Heart left ventricle (tissue), 16 donors: ENCODE results near the gene HTRA3. TPM values are rescaled to one million over a fixed set of nuclear protein-coding genes. Genes with fewer than 3 reads are reported as not detected.

ENCODE experiments used
- ATAC-seq, 4 donors: fragments of 200-7000 bp; cut with Tn5 transposase; one replicate each; pipeline ENCODE4 v1.9.1; 2020 to 2022; ENCODE audit warnings: moderate library complexity in 4 of 4, mild to moderate bottlenecking in 3 of 4, moderate number of reproducible peaks in 1 of 4
- DNase-seq, 5 donors: peaks; one replicate each; pipeline ENCODE4 v3.0.0-alpha.2; 2020
- H3K27ac ChIP-seq, 12 donors: fragments of 200-600 bp; sonication (generic) in 4 of 12; one replicate each; pipeline versions ENCODE4 v1.5.0 to v1.8.0; 2016 to 2022; ENCODE audit warnings: mild to moderate bottlenecking in 2 of 12
- H3K27me3 ChIP-seq, 9 donors: fragments of 200-600 bp; sonication (generic) in 2 of 9; one replicate each; pipeline versions ENCODE4 v1.5.1 to v1.8.0; 2016 to 2022; ENCODE audit warnings: mild to moderate bottlenecking in 3 of 9
- H3K36me3 ChIP-seq, 9 donors: fragments of 200-600 bp; sonication (generic) in 2 of 9; one replicate each; pipeline versions ENCODE4 v1.5.0 to v1.8.0; 2018 to 2022; ENCODE audit warnings: mild to moderate bottlenecking in 2 of 9
- H3K4me1 ChIP-seq, 12 donors: fragments of 200-600 bp; sonication (generic) in 4 of 12; one replicate each; pipeline versions ENCODE4 v1.5.0 to v1.8.0; 2016 to 2022; ENCODE audit warnings: mild to moderate bottlenecking in 3 of 12
- H3K4me3 ChIP-seq, 12 donors: fragments of 200-600 bp; sonication (generic) in 4 of 12; one replicate each; pipeline versions ENCODE4 v1.5.0 to v1.8.0; 2017 to 2022; ENCODE audit warnings: mild to moderate bottlenecking in 9 of 12, moderate library complexity in 4 of 12
- H3K9me3 ChIP-seq, 12 donors: fragments of 200-600 bp; sonication (generic) in 4 of 12; one replicate each; pipeline versions ENCODE4 v1.5.0 to v1.8.0; 2016 to 2022; ENCODE audit warnings: mild to moderate bottlenecking in 1 of 12
- CTCF ChIP-seq, 12 donors: fragments of 200-600 bp; sonication (generic) in 4 of 12; IDR thresholded peaks; one replicate each; pipeline versions ENCODE4 v1.5.0 to v1.8.0; 2018 to 2022; ENCODE audit warnings: antibody characterized with exemption in 12 of 12, mild to moderate bottlenecking in 5 of 12
- POLR2A ChIP-seq, 2 donors: fragments of 450-650 bp; IDR thresholded peaks; one replicate each; pipeline ENCODE4 v1.6.1; 2017; ENCODE audit warnings: antibody characterized with exemption in 2 of 2, mild to moderate bottlenecking in 2 of 2, moderate library complexity in 2 of 2
- WGBS, 4 donors: extraction: QIAGEN DNeasy Blood & Tissue Kit in 2 of 4; methylation state at CpG; one replicate each; pipeline versions ENCODE4 v1.1.5 to v1.1.7; 2013 to 2018; 5-methylcytosine and 5-hydroxymethylcytosine counted together
- intact Hi-C, 10 donors: fragments of 100-400 bp; cut with DNase I; formaldehyde crosslinking; loops; one replicate each; pipeline versions ENCODE4 v1.11.1 to v1.14.2; 2022
- polyA plus RNA-seq, 2 donors: library from polyadenylated mRNA; stranded (reverse); fragments of 200-250 nt; gene quantifications; one replicate each; pipeline ENCODE4 v1.2.3, GENCODE V29; 2013
- total RNA-seq, 9 donors: library from RNA; depleted of rRNA in 2 of 9; stranded (reverse); fragments of >200 nt in 2 of 9; fragmentation: NEBNext Ultra II Directional in 3 of 9; extraction: Animal tissue kit (Norgen Biotek cat#: 25700) in 3 of 9; gene quantifications; one replicate each; pipeline versions ENCODE4 v1.1.0 to v1.2.4, GENCODE V29; 2016 to 2023
- donor health status: ischemic (EF 13 %, LVEDD 7.1; RV severe dilation, severe dysfunction).
- donor health status: healthy with polysubstance abuse.
- donor health status: DM: no; HTN: yes; CAD: no.
- donor health status: DM: no; HTN: no; CAD: no.
- donor health status: ischemic (EF 25% LVEDD 6.9; RV normal size, moderate dysfunction).
- donor health status: ischemic (EF 25% LVEDD 5.7; RV mildly dilated, moderate dysfunction).
- donor health status: healthy.
- donor health status: DM: yes; HTN: yes; CAD: no.
- donor health status: ischemic (EF 35%, LVEDD 5.7; RV mildly dilated, moderate dysfunction).
- donor health status: nonischemic (EF 11% LVEDD 7.7; RV severe dilation, severe dysfunction).
- donor health status: DM: yes; HTN: yes; CAD: no.
- donor health status: PGD.
- donor health status: ischemic (EF 29% LVEDD 5.4; RV normal size, mild dysfunction).
- donor health status: nonischemic (EF 23%, LVEDD 6.1; RV moderate dilation, normal function).

The HTRA3 gene
- total and polyA plus RNA-seq, 11 donors: 26.8 to 84.6 (median 50.1) TPM

- Histone ChIP-seq H3K27me3 (no peaks in the 10 kb centered on the region), H3K36me3 (no peaks in the 10 kb centered on the region), H3K4me3 (peak overlapping the region in 4 of 12 donors; percentile 52 to 78 (median 66)), H3K27ac (peak overlapping the region in 11 of 12 donors; percentile 63 to 84 (median 76)), H3K4me1 (peaks cover 0 to 94% (median 82%) of the 10 kb centered on the region in 12 donors), H3K9me3 (no peaks in the 10 kb centered on the region)
- ATAC-seq (no peak), DNase-seq (no peak)
- intact Hi-C loops: loop anchor here in 2 of 10 donors (2.0 to 5.0 kb wide), 2 partner anchors 34 to 131 kb away; no protein-coding TSS in a partner anchor
- TF ChIP-seq POLR2A (IDR thresholded peaks at IDR 0.05): no peak
- TF ChIP-seq CTCF (IDR thresholded peaks at IDR 0.05): no peak
- WGBS, 4 donors: 72 to 83% (median 78%) methylated on average over 12 to 13 of the region's 13 CpGs
Measured at GRCh38 chr4:8273450-8273849, 3.9 kb downstream of the HTRA3 start.

- ATAC-seq: no peak
- no peaks in the 10 kb centered on the region for H3K9me3 ChIP-seq
Measured at GRCh38 chr4:8274066-8274652, 4.6 kb downstream of the HTRA3 start.

GRCh38 chr4:8274765-8275547 is 5.4 kb downstream of the HTRA3 start:
- no peaks in the 10 kb centered on the region for H3K9me3 ChIP-seq
- H3K27ac ChIP-seq: peak overlapping the region in 11 of 12 donors; percentile 37 to 83 (median 69)
- intact Hi-C loops: loop anchor here in 5 of 10 donors (1.0 to 5.0 kb wide), 5 partner anchors 32 to 130 kb away; no protein-coding TSS in a partner anchor
- WGBS, 4 donors: 44 to 51% (median 47%) methylated on average over 11 to 19 of the region's 19 CpGs
- H3K27me3 ChIP-seq: no peaks in the 10 kb centered on the region
- peak; percentile 86 to 94 (median 93) for DNase-seq
- peaks cover 0 to 94% (median 80%) of the 10 kb centered on the region in 12 donors for H3K4me1 ChIP-seq
- peak; percentile 70 to 80 (median 74) for ATAC-seq
- H3K36me3 ChIP-seq: no peaks in the 10 kb centered on the region
- H3K4me3 ChIP-seq: no peak overlapping the region
- peak in 10 of 12 donors; percentile 16 to 65 (median 39) for TF ChIP-seq CTCF (IDR thresholded peaks at IDR 0.05)
- TF ChIP-seq POLR2A (IDR thresholded peaks at IDR 0.05): no peak

More at GRCh38 chr4:8274066-8274652, 4.6 kb downstream of the HTRA3 start:
- no peaks in the 10 kb centered on the region for H3K36me3 ChIP-seq
- peak overlapping the region in 11 of 12 donors; percentile 34 to 83 (median 69) for H3K27ac ChIP-seq
- intact Hi-C loops: loop anchor here in 3 of 10 donors (2.0 to 5.0 kb wide), 2 partner anchors 33 to 129 kb away; no protein-coding TSS in a partner anchor
- no peak overlapping the region for H3K4me3 ChIP-seq
- DNase-seq: peak in 1 of 5 donors; percentile 55
- WGBS, 4 donors: 82 to 93% (median 91%) methylated on average over 21 of the region's 21 CpGs
- no peaks in the 10 kb centered on the region for H3K27me3 ChIP-seq
- no peak for TF ChIP-seq POLR2A (IDR thresholded peaks at IDR 0.05)
- TF ChIP-seq CTCF (IDR thresholded peaks at IDR 0.05): no peak
- peaks cover 0 to 95% (median 83%) of the 10 kb centered on the region in 12 donors for H3K4me1 ChIP-seq

- Histone ChIP-seq H3K36me3 (no peaks in the 10 kb centered on the region), H3K4me1 (peaks cover 0 to 91% (median 76%) of the 10 kb centered on the region in 12 donors), H3K27me3 (no peaks in the 10 kb centered on the region), H3K9me3 (no peaks in the 10 kb centered on the region), H3K4me3 (no peak overlapping the region), H3K27ac (peak overlapping the region in 9 of 12 donors; percentile 52 to 83 (median 69))
- DNase-seq (peak in 2 of 5 donors; percentile 25 to 36), ATAC-seq (no peak)
- intact Hi-C loops: loop anchor here in 3 of 10 donors (1.0 to 5.0 kb wide), 4 partner anchors 42 to 130 kb away; no protein-coding TSS in a partner anchor
- 64 to 86% (median 74%) methylated on average over 3 to 4 of the region's 4 CpGs for WGBS, 4 donors
- TF ChIP-seq CTCF (IDR thresholded peaks at IDR 0.05): no peak
- no peak for TF ChIP-seq POLR2A (IDR thresholded peaks at IDR 0.05)
Measured at GRCh38 chr4:8275548-8275910, 6.0 kb downstream of the HTRA3 start.
